Stimulated activated CD4-positive, alpha-beta T cell treated with anti-CD3 and anti-CD28 coated beads, Interleukin-2, amount 100 ng/mL, for 24 hours (primary cell): Measurements from ENCODE around the gene ENGASE.
A peak's percentile ranks its signal among the peaks of the same experiment; 100 is the strongest.
"Not testable (repeated sequence)": the region's sequence is repeated elsewhere in the genome, so short reads cannot be mapped to it uniquely, and the experiment has no call there.

Experiments
- DNase-seq, 2 donors: peaks; one replicate each; pipeline ENCODE4 v3.0.0-alpha.2; 2020

Gene ENGASE

GRCh38 chr17:79053251-79053925 lies 21.2 kb upstream of the ENGASE start:
- DNase-seq = no peak

GRCh38 chr17:79054200-79054960 lies 20.2 kb upstream of the ENGASE start:
- no peak for DNase-seq

GRCh38 chr17:79055197-79055596 lies 19.4 kb upstream of the ENGASE start:
- no peak for DNase-seq

GRCh38 chr17:79057737-79058385 lies 16.8 kb upstream of the ENGASE start:
- no peak for DNase-seq

- no peak for DNase-seq
Observed at GRCh38 chr17:79062691-79063090, 11.9 kb upstream of the ENGASE start.

- DNase-seq = no peak
Observed at GRCh38 chr17:79064026-79064425, 10.6 kb upstream of the ENGASE start.

- DNase-seq = peak; percentile 62 to 67
Observed at GRCh38 chr17:79065105-79065670, 9.4 kb upstream of the ENGASE start.

GRCh38 chr17:79066963-79067362 lies 7.7 kb upstream of the ENGASE start:
- DNase-seq = no peak

- DNase-seq = no peak
Observed at GRCh38 chr17:79070266-79070880, 4.3 kb upstream of the ENGASE start.

- DNase-seq = no peak
Observed at GRCh38 chr17:79071161-79071740, 3.4 kb upstream of the ENGASE start.

- DNase-seq = no peak
Observed at GRCh38 chr17:79072544-79072943, 2.1 kb upstream of the ENGASE start.

- no peak for DNase-seq
Observed at GRCh38 chr17:79073016-79073705, 1.5 kb upstream of the ENGASE start.

- DNase-seq = no peak
Observed at GRCh38 chr17:79073706-79074088, 927 bp upstream of the ENGASE start.

GRCh38 chr17:79074121-79074648 lies 439 bp upstream of the ENGASE start:
- DNase-seq = not testable (repeated sequence)

- peak in 1 of 2 donors; percentile 40 for DNase-seq
Observed at GRCh38 chr17:79075446-79075750, 774 bp downstream of the ENGASE start.

- no peak for DNase-seq
Observed at GRCh38 chr17:79075861-79076406, 1.3 kb downstream of the ENGASE start.

- no peak for DNase-seq
Observed at GRCh38 chr17:79077587-79077986, 3.0 kb downstream of the ENGASE start.

GRCh38 chr17:79078476-79079190 lies 4.0 kb downstream of the ENGASE start:
- DNase-seq = no peak

- no peak for DNase-seq
Observed at GRCh38 chr17:79079421-79080200, 5.0 kb downstream of the ENGASE start.

- DNase-seq = no peak
Observed at GRCh38 chr17:79080349-79080748, 5.7 kb downstream of the ENGASE start.
